ENCODE data around the gene CCDC170.

CCDC170 gene

DNA sequence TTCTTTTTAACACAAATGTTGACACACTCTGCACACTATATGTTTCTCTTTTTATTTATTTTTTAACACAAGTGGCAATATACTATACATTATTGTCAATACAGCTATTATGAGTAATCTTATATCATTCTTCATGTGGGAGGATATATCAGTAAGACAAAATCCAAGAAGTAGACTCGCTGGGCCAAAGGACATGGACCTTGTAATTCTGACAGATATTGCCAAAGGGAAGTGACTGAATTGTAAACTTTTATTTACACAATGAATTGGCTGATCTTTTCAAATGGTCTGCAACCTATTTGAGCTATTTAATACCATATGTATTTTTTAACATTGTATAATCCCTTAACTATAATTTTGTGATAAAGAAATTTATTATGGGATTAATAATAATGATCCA is 56.0 kb downstream of the CCDC170 start:
- DNase-seq: no peak

- DNase-seq: no peak
Measured at GRCh38 chr6:151550618-151551017, 56.8 kb downstream of the CCDC170 start.

DNA sequence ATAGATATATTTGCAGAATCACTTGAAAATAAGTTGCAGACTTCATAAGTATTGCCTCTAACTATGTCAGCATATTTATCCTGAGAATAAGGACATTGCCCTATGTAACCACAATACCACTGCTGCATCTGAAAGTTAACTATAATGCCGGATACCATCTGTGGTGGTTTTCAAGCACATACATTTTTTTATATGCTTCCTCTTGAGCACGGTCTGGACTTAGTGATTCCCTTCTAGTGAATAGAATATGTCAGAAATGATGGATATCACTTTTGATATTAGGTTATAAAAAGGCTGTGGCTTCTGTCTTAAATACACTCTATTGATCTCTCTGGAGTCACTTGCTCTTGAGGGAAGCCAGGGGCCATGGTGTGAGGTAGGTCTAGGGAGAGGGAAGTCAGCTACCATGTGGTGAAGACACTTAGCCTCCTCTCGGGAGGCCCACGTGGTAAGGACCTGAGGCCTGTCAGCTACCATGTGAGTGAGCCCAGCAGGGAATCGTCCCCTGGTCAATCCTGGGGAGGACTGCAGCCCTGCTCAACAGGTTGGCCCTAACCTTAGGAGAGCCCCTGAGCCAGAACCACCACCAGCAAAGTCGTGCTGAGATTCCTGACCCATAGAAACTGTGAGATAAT is 57.5 kb downstream of the CCDC170 start:
- peak; percentile 76 for DNase-seq

- DNase-seq: peak; percentile 5
Measured at GRCh38 chr6:151553416-151554165, 59.8 kb downstream of the CCDC170 start.

DNA sequence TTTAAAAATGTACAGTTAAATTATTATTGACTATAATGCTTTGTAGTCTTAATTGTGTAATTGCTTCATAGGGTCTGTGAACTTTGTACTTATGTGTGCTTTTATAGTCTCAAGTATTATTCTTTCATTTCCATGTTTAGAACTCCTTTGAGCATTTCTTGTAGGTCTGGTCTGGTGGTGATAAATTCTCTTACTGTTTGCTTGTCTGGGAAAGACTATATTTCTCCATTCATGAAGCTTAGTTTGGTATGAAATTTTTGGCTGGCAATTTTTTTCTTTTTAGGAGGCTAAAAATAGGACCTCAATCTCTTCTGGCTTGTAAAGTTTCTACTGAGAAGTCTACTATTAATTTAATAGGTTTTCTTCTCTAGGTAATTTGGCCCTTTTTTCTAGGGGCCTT is 67.4 kb downstream of the CCDC170 start:
- DNase-seq: no peak

- DNase-seq: no peak
Measured at GRCh38 chr6:151564654-151565053, 70.8 kb downstream of the CCDC170 start.

- no peak for DNase-seq
Measured at GRCh38 chr6:151565940-151566339, 72.1 kb downstream of the CCDC170 start.

- no peak for DNase-seq
Measured at GRCh38 chr6:151566557-151566956, 72.7 kb downstream of the CCDC170 start.

- no peak for DNase-seq
Measured at GRCh38 chr6:151576633-151577032, 82.8 kb downstream of the CCDC170 start.

DNA sequence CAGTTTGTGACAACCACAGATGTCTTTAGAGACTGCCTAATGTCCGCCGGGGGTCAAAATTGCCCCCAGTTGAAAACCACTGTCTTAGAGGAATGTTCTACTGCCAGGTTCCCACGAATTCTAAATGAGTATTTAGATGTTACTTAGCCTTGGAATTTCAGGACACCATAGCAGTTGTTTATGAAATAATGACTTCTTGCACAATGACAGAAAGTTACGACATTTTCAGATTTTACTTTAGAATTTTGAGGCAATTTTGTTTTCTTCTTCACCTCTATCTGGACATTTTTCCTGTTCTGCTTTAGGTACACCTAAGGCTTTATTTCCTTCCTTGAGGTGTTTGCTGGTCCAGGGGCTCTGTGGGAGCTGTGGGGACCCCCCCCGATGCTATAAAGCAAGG is 83.4 kb downstream of the CCDC170 start:
- DNase-seq: no peak

DNA sequence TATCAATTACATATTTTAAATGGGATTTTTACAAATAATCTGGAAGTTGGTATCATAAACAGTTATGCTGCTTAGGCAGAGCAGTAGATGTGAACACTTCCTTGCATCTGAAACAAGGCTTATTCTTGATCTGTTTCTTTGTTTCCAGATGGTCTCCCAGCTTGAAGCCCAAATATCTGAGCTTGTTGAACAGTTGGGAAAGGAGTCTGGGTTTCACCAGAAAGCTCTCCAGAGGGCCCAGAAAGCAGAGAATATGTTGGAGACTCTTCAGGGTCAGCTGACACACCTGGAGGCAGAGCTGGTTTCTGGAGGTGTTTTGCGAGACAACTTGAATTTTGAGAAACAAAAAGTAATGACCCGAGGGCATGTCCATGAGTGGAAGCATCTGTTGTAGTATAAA is 91.9 kb downstream of the CCDC170 start:
- DNase-seq: no peak

GRCh38 chr6:151589667-151590066 is 95.8 kb downstream of the CCDC170 start:
- DNase-seq: no peak

DNA sequence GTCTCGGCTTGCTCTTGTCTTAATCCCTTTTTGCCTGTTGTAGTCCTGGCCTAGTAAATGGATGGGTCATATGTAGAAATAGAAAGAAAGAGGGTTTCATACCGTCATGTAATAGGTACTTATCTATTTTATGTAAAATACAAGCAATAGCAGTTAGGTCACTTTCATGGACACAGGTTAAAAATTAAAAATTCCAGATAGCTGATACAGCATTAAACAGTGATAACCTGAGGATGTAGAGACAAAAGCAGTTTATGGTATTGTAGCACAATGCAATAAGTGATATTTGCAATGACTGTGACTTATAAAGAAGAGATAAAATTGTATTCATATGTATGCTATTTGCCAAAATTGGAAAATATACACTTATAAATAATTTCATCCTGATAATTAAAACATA is 96.9 kb downstream of the CCDC170 start:
- no peak for DNase-seq

DNA sequence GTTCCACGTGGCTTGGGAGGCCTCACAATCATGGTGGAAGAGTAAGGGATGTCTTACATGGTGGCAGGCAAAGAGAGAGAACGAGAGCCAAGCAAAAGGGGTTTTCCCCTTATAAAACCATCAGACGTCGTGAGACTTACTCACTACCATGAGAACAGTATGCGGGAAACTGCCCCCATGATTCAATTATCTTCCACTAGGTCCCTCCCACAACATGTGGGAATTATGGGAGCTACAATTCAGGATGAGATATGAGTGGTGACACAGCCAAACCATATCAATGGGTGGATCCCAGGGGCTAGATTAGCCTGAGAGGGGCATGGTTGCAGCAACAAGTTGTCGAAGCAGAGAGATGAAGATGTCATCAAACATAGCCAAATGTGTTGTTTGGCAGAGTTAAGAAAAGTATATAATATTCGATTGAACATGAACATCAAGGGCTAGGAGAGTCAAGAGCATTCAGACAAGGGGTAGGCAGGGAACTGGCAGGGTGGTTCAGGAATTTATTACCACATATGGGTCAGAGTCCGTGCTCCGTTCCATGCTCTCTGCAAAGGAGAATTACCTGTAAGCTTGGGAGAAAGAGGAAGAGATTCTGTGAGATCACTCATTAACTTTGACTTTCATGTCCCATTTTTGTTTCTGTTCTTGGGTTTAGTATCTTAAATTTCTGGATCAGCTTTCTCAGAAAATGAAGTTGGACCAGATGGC is 98.8 kb downstream of the CCDC170 start:
- DNase-seq: no peak

GRCh38 chr6:151609146-151609902 is 115.5 kb downstream of the CCDC170 start:
- DNase-seq: no peak

- no peak for DNase-seq
Measured at GRCh38 chr6:151610326-151610725, 116.5 kb downstream of the CCDC170 start.

GRCh38 chr6:151614630-151615029 is 120.8 kb downstream of the CCDC170 start:
- no peak for DNase-seq

- peak; percentile 50 for DNase-seq
Measured at GRCh38 chr6:151616091-151616513, 122.3 kb downstream of the CCDC170 start.

GRCh38 chr6:151616600-151616999 is 122.8 kb downstream of the CCDC170 start:
- DNase-seq: no peak

DNA sequence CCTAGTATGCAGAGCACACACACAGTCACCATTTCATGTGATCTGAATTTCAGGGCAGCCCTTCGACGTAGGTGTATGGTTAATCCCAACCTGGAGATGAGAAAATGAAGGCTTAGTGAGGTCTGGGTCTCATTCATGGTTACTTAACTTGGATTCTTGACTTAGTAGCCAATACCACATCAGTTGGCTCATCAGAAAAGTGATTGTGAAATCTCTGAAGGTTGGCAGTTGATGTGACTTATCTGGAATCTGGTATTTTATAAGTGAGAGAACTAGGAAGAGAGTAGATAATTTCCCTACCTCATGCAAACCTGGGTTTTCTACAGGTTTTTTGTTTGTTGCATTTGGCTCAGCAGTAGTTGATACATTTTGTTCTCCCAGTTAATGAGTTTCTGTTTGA is 123.7 kb downstream of the CCDC170 start:
- peak; percentile 35 for DNase-seq

- DNase-seq: no peak
Measured at GRCh38 chr6:151618717-151619116, 124.9 kb downstream of the CCDC170 start.

- DNase-seq: no peak
Measured at GRCh38 chr6:151620179-151620578, 126.4 kb downstream of the CCDC170 start.

DNA sequence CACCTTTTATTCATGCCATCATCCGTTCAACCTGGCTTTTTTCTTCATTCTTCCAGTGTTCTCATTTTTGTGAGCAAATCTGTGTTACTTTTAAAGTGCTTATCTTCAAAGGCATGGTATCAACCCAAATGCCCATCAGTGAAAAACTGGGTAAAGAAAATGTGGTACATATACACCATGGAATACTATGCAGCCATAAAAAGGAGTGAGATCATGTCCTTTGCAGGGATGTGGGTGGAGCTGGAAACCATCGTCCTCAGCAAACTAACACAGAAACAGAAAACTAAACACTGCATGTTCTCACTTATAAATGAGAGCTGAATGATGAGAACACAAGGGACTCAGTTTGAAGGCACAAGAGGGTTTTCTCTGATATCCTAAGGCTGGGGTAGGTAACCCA is 130.3 kb downstream of the CCDC170 start:
- DNase-seq: no peak
